ENCODE results near the gene SP140.
"Not testable (repeated sequence)": the region's sequence is repeated elsewhere in the genome, so short reads cannot be mapped to it uniquely, and the experiment has no call there.

The SP140 gene

DNA sequence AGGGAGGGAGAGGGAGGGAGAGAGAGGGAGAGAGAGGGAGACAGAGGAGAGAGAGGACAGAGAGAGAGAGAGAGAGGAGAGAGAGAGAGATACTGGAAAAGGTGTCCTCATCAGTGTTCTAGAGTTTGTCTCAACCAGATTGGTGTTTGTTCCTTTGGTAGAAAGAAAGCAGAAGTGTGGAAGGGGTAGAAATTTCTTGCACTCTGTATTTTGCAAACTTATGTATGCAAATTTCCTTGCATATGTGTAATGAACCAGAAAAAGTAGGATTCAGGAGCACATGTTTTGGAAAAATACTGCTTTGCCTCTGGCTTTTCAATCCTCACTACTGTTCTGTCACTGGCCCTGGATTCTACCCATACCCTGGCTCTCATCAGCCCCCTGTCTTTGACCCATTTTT lies 1.1 kb upstream of the SP140 start:
- DNase-seq (ENCODE audit: low read depth in 2 of 2, low spot score in 1 of 2) = no peak

GRCh38 chr2:230226051-230226551 lies 565 bp downstream of the SP140 start:
- no peak for DNase-seq (ENCODE audit: low read depth in 2 of 2, low spot score in 1 of 2)

DNA sequence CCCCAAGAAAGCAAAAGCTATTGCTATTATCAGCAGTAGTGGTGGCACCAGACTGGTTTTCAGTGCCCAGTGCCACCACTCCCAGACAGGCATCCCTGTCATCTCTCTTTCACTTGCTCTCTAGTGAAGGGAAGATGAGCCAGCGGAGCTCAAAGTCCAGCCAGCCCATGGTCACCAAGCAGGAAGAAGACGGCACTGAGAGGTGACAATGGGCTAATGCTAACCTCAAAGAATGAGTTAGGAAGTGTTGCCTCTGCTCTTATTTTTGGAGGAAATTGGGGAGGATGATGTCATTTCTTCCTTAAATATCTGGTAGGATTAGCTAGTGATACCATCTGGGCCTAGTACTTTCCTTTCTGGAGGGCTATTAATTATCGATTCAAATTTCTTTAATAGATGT lies 1.7 kb downstream of the SP140 start:
- DNase-seq (ENCODE audit: low read depth in 2 of 2, low spot score in 1 of 2) = no peak

DNA sequence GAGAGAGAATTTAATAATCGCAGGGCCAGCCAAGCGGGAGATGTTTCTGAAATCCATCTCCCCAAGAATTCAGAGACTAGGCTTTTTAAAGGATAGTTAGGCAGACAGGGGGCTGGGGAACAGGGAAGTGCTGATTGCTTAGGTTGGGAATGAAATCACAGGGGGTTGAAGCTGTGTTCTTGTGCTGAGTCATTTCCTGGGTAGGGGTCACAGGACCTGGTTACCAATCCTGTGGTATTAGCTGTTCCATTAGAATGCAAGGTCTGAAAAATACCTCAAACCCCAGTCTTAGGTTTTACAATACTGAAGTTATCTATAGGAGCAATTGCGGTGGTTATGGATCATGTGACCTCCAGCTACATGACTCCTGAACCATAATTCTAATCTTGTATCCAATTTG lies 4.6 kb downstream of the SP140 start:
- DNase-seq (ENCODE audit: low read depth in 2 of 2, low spot score in 1 of 2) = no peak

DNA sequence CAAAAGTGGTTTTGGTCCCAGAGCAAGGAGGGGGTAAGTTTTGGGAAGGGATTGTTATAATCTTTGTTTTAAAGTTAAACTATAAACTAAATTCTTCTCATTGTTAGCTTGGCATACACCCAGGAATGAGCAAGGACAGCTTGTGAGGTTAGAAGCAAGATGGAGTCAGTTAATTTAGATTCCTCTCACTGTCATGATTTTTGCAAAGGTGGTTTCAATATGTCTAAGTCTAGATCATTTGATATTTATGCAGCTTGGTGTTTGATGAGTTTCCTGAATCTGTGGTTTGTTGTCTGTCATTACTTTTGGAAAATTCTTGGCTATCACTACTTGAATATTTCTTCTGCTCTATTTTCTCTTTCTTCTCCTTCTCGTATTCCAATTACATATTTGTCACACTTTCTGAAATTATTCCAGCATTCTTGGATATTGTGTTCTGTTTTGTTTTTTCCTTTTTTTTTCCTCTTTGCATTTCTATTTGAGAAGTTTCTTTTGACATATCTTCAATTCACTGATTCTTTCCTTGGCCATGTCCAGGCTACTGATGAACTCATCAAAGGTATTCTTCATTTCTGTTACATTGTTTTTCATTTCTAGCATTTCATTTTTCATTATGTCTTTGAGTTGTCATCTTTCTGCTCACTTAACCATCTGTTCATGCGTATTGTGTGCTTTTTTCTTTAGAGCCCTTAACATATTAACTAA lies 5.1 kb downstream of the SP140 start:
- no peak for DNase-seq (ENCODE audit: low read depth in 2 of 2, low spot score in 1 of 2)

GRCh38 chr2:230231251-230231650 lies 5.7 kb downstream of the SP140 start:
- DNase-seq (ENCODE audit: low read depth in 2 of 2, low spot score in 1 of 2) = no peak

DNA sequence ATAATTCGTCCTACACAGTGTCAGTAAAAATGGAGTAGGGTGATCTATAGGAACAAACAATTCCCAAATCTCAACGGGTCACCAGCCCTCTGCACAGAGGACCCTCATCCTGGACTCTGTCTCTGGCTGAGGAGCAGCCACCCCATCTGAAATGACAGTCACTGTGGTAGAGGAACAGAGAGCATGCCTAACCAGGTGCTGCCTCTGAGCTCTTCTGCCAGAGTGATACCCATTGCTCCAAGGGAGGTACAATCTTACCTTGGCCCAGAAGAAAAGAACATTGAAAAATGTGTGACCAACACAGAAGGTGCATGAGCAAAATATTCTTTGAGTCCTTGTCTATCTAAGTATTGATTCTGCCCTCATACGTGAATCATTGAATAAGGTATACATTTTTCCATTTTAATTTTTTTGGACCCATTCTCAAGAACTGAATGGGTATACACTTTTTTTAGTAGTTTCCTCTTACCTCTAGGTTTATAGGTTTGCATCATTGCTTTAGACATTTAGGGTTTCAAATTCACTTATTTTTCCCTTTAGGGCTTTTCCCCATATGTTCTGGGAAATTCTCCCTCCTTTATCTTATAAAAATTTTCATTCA lies 8.7 kb downstream of the SP140 start:
- no peak for DNase-seq (ENCODE audit: low read depth in 2 of 2, low spot score in 1 of 2)

- no peak for DNase-seq (ENCODE audit: low read depth in 2 of 2, low spot score in 1 of 2)
Measured at GRCh38 chr2:230234845-230235244, 9.3 kb downstream of the SP140 start.

GRCh38 chr2:230244211-230244610 lies 18.7 kb downstream of the SP140 start:
- DNase-seq (ENCODE audit: low read depth in 2 of 2, low spot score in 1 of 2) = no peak

GRCh38 chr2:230246206-230246605 lies 20.7 kb downstream of the SP140 start:
- no peak for DNase-seq (ENCODE audit: low read depth in 2 of 2, low spot score in 1 of 2)

DNA sequence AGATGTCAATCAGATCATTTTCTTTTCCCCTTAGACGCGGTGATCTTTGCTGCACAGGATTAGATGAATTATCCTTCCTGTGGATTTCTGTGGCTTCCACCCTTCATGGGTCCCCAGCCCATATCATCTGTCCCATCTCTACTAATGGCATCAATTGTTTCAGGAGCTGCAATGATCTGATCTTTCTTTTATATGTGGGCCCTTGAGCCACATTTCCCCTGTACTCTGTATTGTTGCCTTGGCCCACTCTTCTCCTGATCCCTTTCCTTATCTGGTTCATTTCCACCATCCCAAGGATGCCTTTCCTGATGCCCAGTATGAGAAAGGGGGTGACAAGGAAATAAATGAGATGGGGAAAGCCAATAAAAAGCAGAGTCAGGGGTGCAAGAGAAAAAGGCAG lies 24.7 kb downstream of the SP140 start:
- DNase-seq (ENCODE audit: low read depth in 2 of 2, low spot score in 1 of 2) = no peak

- DNase-seq (ENCODE audit: low read depth in 2 of 2, low spot score in 1 of 2) = no peak
Measured at GRCh38 chr2:230254152-230254881, 28.8 kb downstream of the SP140 start.

GRCh38 chr2:230256733-230257332 lies 31.3 kb downstream of the SP140 start:
- no peak for DNase-seq (ENCODE audit: low read depth in 2 of 2, low spot score in 1 of 2)

DNA sequence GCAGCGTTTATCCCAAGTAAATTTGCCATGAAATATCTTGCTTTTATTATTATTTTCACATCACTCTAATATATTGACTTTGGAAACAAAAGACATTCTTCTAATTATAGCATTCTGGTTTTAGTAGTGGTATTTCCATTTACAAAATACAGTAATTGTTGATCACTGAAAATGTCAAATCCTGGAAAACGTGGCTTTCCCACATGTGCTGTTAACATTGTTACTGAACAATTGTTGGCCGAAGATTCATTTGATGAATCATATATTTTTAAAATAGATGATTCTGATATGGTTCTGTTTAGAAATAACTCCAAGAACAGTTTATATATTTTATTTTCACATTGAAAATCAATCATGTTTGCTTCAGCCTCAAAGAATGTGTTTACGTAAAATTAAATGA lies 32.9 kb downstream of the SP140 start:
- no peak for DNase-seq (ENCODE audit: low read depth in 2 of 2, low spot score in 1 of 2)

DNA sequence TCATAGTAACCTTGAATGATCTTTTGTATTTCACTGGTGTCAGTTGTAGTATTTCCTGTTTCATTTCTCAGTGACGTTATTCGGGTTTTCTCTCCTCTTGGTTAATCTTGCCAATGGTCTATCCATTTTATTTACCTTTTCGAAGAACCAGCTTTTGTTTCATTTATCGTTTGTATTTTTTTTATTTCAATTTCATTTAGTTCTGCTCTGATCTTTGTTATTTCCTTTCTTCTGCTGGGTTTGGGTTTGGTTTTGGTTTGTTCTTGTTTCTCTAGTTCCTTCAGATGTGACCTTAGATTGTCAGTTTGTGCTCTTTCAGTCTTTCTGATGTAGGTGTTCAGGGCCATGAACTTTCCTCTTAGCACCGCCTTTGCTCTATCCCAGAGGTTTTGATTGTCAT lies 36.7 kb downstream of the SP140 start:
- DNase-seq (ENCODE audit: low read depth in 2 of 2, low spot score in 1 of 2) = no peak

DNA sequence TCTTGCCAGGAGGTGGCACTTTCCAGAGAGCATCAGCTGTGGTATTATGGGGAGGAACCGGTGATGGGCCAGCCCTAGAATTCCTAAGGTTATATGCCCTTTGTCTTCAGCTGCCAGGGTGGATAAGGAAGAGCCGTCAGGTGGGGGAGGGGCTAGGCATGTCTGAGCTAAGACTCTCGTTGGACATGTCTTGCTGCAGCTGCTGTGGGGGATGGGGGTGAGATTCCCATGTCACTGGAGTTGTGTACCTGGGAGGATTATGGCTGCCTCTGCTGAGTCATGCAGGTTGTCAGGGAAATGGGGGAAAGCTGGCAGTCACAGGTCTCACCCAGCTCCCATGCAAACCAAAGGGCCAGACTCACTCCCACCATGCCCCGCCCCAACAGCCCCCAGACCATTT lies 39.4 kb downstream of the SP140 start:
- not testable (repeated sequence) for DNase-seq (ENCODE audit: low read depth in 2 of 2, low spot score in 1 of 2)

DNA sequence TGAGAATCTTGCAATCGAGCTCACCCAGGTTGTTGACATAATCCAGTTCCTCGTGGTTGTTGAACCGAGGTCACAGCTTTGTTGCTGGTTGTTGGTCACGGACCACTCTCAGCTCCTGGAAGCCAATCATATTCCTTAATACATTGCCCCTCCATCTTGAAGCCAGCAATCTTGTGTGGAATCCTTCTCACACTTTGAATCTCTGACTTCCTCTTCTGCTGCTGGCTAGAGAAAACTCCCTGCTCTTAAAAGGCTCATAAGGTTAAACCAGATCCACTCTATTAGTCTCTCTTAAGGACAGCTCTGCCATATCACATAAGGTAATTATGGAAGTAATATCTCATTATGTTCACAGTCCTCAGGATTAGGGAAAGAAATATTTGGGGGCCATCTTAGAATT lies 41.1 kb downstream of the SP140 start:
- DNase-seq (ENCODE audit: low read depth in 2 of 2, low spot score in 1 of 2) = no peak

GRCh38 chr2:230267059-230267458 lies 41.5 kb downstream of the SP140 start:
- no peak for DNase-seq (ENCODE audit: low read depth in 2 of 2, low spot score in 1 of 2)

GRCh38 chr2:230267556-230267955 lies 42.0 kb downstream of the SP140 start:
- no peak for DNase-seq (ENCODE audit: low read depth in 2 of 2, low spot score in 1 of 2)

GRCh38 chr2:230268606-230269243 lies 43.2 kb downstream of the SP140 start:
- no peak for DNase-seq (ENCODE audit: low read depth in 2 of 2, low spot score in 1 of 2)

GRCh38 chr2:230269715-230270114 lies 44.2 kb downstream of the SP140 start:
- no peak for DNase-seq (ENCODE audit: low read depth in 2 of 2, low spot score in 1 of 2)

All from stimulated activated CD8-positive, alpha-beta memory T cell treated with anti-CD3 and anti-CD28 coated beads, Interleukin-4, amount 100 ng/mL, for 1 hour (primary cell).